ENCODE measurements around the gene SLC46A1. TPM values are rescaled to one million over a fixed set of nuclear protein-coding genes. Genes with fewer than 3 reads are reported as not detected.

The SLC46A1 gene
- total and polyA plus RNA-seq, 2 of the 13 experiments (the other 11 are each of a cell fraction or from before 2014, with no cell fraction given), result 19.6 to 22.6 TPM

GRCh38 chr17:28368306-28368831 is 37.6 kb downstream of the SLC46A1 start (continued):
- TF ChIP-seq ZNF556 (CRISPR knock-in tag; IDR thresholded peaks at IDR 0.05; ENCODE audit: borderline replicate concordance), result no peak; the same call in 1 of the 2 replicates
- TF ChIP-seq KAT2B (IDR thresholded peaks at IDR 0.05; ENCODE audit: borderline replicate concordance, low read depth, low read length), result peak; percentile 52; the same call in 1 of the 2 replicates
- TF ChIP-seq AHR (CRISPR knock-in tag; IDR thresholded peaks at IDR 0.05), result 0 out of 2 replicates have a peak, but pooled peaks have one; percentile 6
- no peak; the same call in 1 of the 2 replicates for TF ChIP-seq JDP2 (CRISPR knock-in tag; IDR thresholded peaks at IDR 0.05; ENCODE audit: borderline replicate concordance)
- peak; percentile 90 for TF ChIP-seq IRF2 (CRISPR knock-in tag; IDR thresholded peaks at IDR 0.05)
- peak; percentile 48; the same call in 1 of the 2 replicates for TF ChIP-seq SIN3A (IDR thresholded peaks at IDR 0.05; ENCODE audit: borderline replicate concordance, low read depth, low read length)
- peak; percentile 86 for TF ChIP-seq SAP130 (CRISPR knock-in tag; IDR thresholded peaks at IDR 0.05; ENCODE audit: low read depth)
- TF ChIP-seq MTERF4 (CRISPR knock-in tag; IDR thresholded peaks at IDR 0.05), result no peak
- TF ChIP-seq ZMYM2 (CRISPR knock-in tag; IDR thresholded peaks at IDR 0.05), result peak; percentile 82
- TF ChIP-seq ZFP62 (CRISPR knock-in tag; IDR thresholded peaks at IDR 0.05), result no peak
- TF ChIP-seq TEF (CRISPR knock-in tag; IDR thresholded peaks at IDR 0.05), result no peak
- TF ChIP-seq TFDP1 (CRISPR knock-in tag; IDR thresholded peaks at IDR 0.05; ENCODE audit: borderline replicate concordance), result no peak
- TF ChIP-seq ZNF354B (CRISPR knock-in tag; IDR thresholded peaks at IDR 0.05), result no peak
- TF ChIP-seq TAF1 (CRISPR knock-in tag; IDR thresholded peaks at IDR 0.05), result no peak; the same call in 1 of the 2 replicates
- TF ChIP-seq ZNF292 (CRISPR knock-in tag; IDR thresholded peaks at IDR 0.05; ENCODE audit: borderline replicate concordance, low read depth), result peak; percentile 39; the same call in 1 of the 2 replicates
- TF ChIP-seq, protein P1, sequence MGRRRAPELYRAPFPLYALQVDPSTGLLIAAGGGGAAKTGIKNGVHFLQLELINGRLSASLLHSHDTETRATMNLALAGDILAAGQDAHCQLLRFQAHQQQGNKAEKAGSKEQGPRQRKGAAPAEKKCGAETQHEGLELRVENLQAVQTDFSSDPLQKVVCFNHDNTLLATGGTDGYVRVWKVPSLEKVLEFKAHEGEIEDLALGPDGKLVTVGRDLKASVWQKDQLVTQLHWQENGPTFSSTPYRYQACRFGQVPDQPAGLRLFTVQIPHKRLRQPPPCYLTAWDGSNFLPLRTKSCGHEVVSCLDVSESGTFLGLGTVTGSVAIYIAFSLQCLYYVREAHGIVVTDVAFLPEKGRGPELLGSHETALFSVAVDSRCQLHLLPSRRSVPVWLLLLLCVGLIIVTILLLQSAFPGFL (CRISPR knock-in tag; IDR thresholded peaks at IDR 0.05), result no peak
- no peak for TF ChIP-seq NCOA5 (CRISPR knock-in tag; IDR thresholded peaks at IDR 0.05)
- no peak for TF ChIP-seq ZZZ3 (CRISPR knock-in tag; IDR thresholded peaks at IDR 0.05; ENCODE audit: borderline replicate concordance)
- no peak for TF ChIP-seq SSRP1 (CRISPR knock-in tag; IDR thresholded peaks at IDR 0.05)
- TF ChIP-seq PRDM15 (CRISPR knock-in tag; IDR thresholded peaks at IDR 0.05), result no peak
- no peak; the same call in 1 of the 2 replicates for TF ChIP-seq ZNF780A (CRISPR knock-in tag; IDR thresholded peaks at IDR 0.05)
- no peak for TF ChIP-seq SATB2 (CRISPR knock-in tag; IDR thresholded peaks at IDR 0.05)
- TF ChIP-seq NR2F1 (CRISPR knock-in tag; IDR thresholded peaks at IDR 0.05), result peak; percentile 89 to 93
